K562 (cell line): ENCODE data around the gene ILF3. TPM values are rescaled to one million over a fixed set of nuclear protein-coding genes. Genes with fewer than 3 reads are reported as not detected.

Source experiments
- ATAC-seq: fragments of 200-7000 bp; cut with Tn5 transposase; 3 replicates; pipeline ENCODE4 v1.9.1; 2020; ENCODE audit warnings: moderate library complexity
- BruUV-seq: library from RNA; stranded (reverse); fragments of 400-500 nt; replicated peaks from 2 replicates; lab custom pipeline; 2021; lab: Mats Ljungman, UMichigan
- CTCF ChIA-PET: fragments of 300-600 bp; formaldehyde crosslinking; extraction: SDS; loops from one replicate; lab custom pipeline; 2021; ENCODE audit warnings: low intra/inter-chr PET ratio; lab: Yijun Ruan, JAX
- POLR2A ChIA-PET: fragments of 300-600, 350-650 bp; sonication (Branson Sonifier 250); formaldehyde crosslinking; extraction: SDS; loops from one replicate; lab custom pipeline; 2021; ENCODE audit warnings: antibody characterized with exemption, inconsistent platforms; lab: Yijun Ruan, JAX
- DNase-seq, 4 experiments: peaks; one replicate each; pipeline versions ENCODE4 v3.0.0 to v3.0.0-alpha.2; 2011 to 2018; ENCODE audit warnings: low spot score in 3 of 4, mixed read lengths in 3 of 4; ENCODE audit errors: extremely low read depth in 1 of 4
- FAIRE-seq: peaks from 2 replicates; lab custom pipeline; 2011; peaks lifted over from hg19 to GRCh38; lab: Jason Lieb, UNC
- H2AFZ ChIP-seq: 2 replicates; pipeline ENCODE4 v1.6.0; 2011; ENCODE audit warnings: low read depth, low read length, control low read depth, inconsistent platforms
- H3K27ac ChIP-seq: fragments of 200-600 bp; 3 replicates; pipeline ENCODE4 v1.8.0; 2011; ENCODE audit warnings: low read depth, mild to moderate bottlenecking, control low read depth, inconsistent platforms, low read length, moderate library complexity, mixed read lengths; ENCODE audit errors: extremely low read depth
- H3K27me3 ChIP-seq, 2 experiments: fragments of 300-600 bp in 1 of 2; 2 replicates in 1 of 2; 3 replicates in 1 of 2; pipeline versions ENCODE4 v1.6.0 to v1.8.0; 2011; ENCODE audit warnings: inconsistent platforms in 2 of 2, low read length in 2 of 2, mild to moderate bottlenecking in 1 of 2, mixed read lengths in 1 of 2, moderate library complexity in 1 of 2; ENCODE audit not compliant: control insufficient read depth in 2 of 2, insufficient read depth in 2 of 2
- H3K36me3 ChIP-seq: fragments of 300-600 bp; 3 replicates; pipeline ENCODE4 v1.8.0; 2011; ENCODE audit warnings: mild to moderate bottlenecking, low read length, inconsistent platforms; ENCODE audit not compliant: control insufficient read depth, insufficient read depth
- H3K4me1 ChIP-seq, 2 experiments: fragments of 200-600 bp in 1 of 2; replicated peaks in 1 of 2; 2 replicates in 1 of 2; 3 replicates in 1 of 2; pipeline versions ENCODE4 v1.5.1 to v1.8.0; 2011; ENCODE audit warnings: inconsistent platforms in 2 of 2, low read length in 2 of 2, mild to moderate bottlenecking in 1 of 2, mixed read lengths in 1 of 2, moderate library complexity in 1 of 2; ENCODE audit not compliant: control insufficient read depth in 2 of 2, insufficient read depth in 2 of 2
- H3K4me2 ChIP-seq: 2 replicates; pipeline ENCODE4 v1.6.1; 2011; ENCODE audit warnings: low read length, control low read depth, inconsistent platforms, mixed read lengths; ENCODE audit not compliant: insufficient read depth
- H3K4me3 ChIP-seq: fragments of 200-600 bp; sonication (generic), shearing (Covaris generic); 2 replicates; pipeline ENCODE4 v1.5.1; 2016; ENCODE audit warnings: control low read depth, inconsistent platforms
- H3K79me2 ChIP-seq: fragments of 200-600 bp; 3 replicates; pipeline ENCODE4 v1.8.0; 2011; ENCODE audit warnings: low read length, inconsistent platforms; ENCODE audit not compliant: control insufficient read depth, insufficient read depth
- H3K9ac ChIP-seq, 2 experiments: 2 replicates each; pipeline versions ENCODE4 v1.6.0 to v1.6.1; 2011; ENCODE audit warnings: low read depth in 2 of 2, low read length in 2 of 2, control low read depth in 1 of 2, inconsistent platforms in 1 of 2, mild to moderate bottlenecking in 1 of 2, mixed read lengths in 1 of 2; ENCODE audit not compliant: insufficient read depth in 1 of 2
- H3K9me1 ChIP-seq: one replicate; pipeline ENCODE4 v1.6.0; 2011; ENCODE audit warnings: inconsistent platforms, mild to moderate bottlenecking, low read length, moderate library complexity; ENCODE audit not compliant: control insufficient read depth, insufficient read depth
- H3K9me3 ChIP-seq: replicated peaks from 2 replicates; pipeline ENCODE4 v1.5.1; 2011; ENCODE audit warnings: low read depth, low read length, inconsistent platforms; ENCODE audit not compliant: control insufficient read depth, insufficient read depth
- H4K20me1 ChIP-seq: replicated peaks from 2 replicates; pipeline ENCODE4 v1.6.1; 2011; ENCODE audit warnings: low read length, inconsistent platforms, mixed read lengths; ENCODE audit not compliant: control insufficient read depth, insufficient read depth
- CAMTA2 ChIP-seq: fragments of 250-450 bp; sonication (Bioruptor Pico); conservative IDR thresholded peaks from 2 replicates; pipeline ENCODE4 v1.5.1; 2022
- HNRNPUL1 ChIP-seq: fragments of 200-400 bp; formaldehyde crosslinking; IDR thresholded peaks from 2 replicates; pipeline ENCODE4 v1.6.1; 2017; ENCODE audit warnings: low read length
- MYNN ChIP-seq, 2 experiments: sonication (generic); formaldehyde crosslinking in 1 of 2; IDR thresholded peaks; 2 replicates each; pipeline versions ENCODE4 v1.5.0 to v1.6.1; 2016 to 2020; ENCODE audit warnings: antibody characterized with exemption in 1 of 2, missing genetic modification reagents in 1 of 2
- NCOA4 ChIP-seq: fragments of 450-650 bp; IDR thresholded peaks from 2 replicates; pipeline ENCODE4 v1.6.1; 2018; ENCODE audit warnings: mild to moderate bottlenecking; ENCODE audit not compliant: partially characterized antibody
- PTBP1 ChIP-seq: fragments of 200-400 bp; formaldehyde crosslinking; IDR thresholded peaks from 2 replicates; pipeline ENCODE4 v1.6.1; 2017; ENCODE audit warnings: low read depth, low read length
- SPI1 ChIP-seq: IDR thresholded peaks from 2 replicates; pipeline ENCODE4 v1.6.1; 2011; ENCODE audit warnings: low read depth, low read length, control low read depth, borderline replicate concordance
- TEAD4 ChIP-seq, 2 experiments: sonication (generic) in 1 of 2; formaldehyde crosslinking in 1 of 2; IDR thresholded peaks; 2 replicates each; pipeline versions ENCODE4 v1.6.1 to v1.8.0; 2012 to 2022; ENCODE audit warnings: borderline replicate concordance in 1 of 2, inconsistent platforms in 1 of 2, low read length in 1 of 2, mild to moderate bottlenecking in 1 of 2, missing genetic modification reagents in 1 of 2
- TGIF2 ChIP-seq: sonication (generic); formaldehyde crosslinking; IDR thresholded peaks from 2 replicates; pipeline ENCODE4 v1.8.1; 2022; ENCODE audit warnings: mild to moderate bottlenecking, missing genetic modification reagents, moderate library complexity
- ZNF347 ChIP-seq: fragments of 450-650 bp; formaldehyde crosslinking; IDR thresholded peaks from 2 replicates; pipeline ENCODE4 v1.4.0; 2020; ENCODE audit warnings: low read depth, mild to moderate bottlenecking, moderate library complexity
- WGBS: fragments of 100-300 bp; shearing (Covaris generic); methylation state at CpG from one replicate; pipeline ENCODE4 v1.1.6; 2016; ENCODE audit warnings: low coverage, mixed read lengths; ENCODE audit not compliant: insufficient coverage; ENCODE audit errors: missing lambda C conversion rate; 5-methylcytosine and 5-hydroxymethylcytosine counted together
- in situ Hi-C: fragments of 300-500 bp; cut with MboI; formaldehyde crosslinking; loops from 4 replicates; pipeline ENCODE4 v1.15.0; 2018; ENCODE audit warnings: inconsistent platforms, mixed read lengths
- intact Hi-C: fragments of 100-400 bp; cut with micrococcal nuclease; formaldehyde crosslinking; loops from 2 replicates; pipeline ENCODE4 v1.14.2; 2022
- polyA plus RNA-seq, 8 experiments: library from polyadenylated mRNA; depleted of rRNA in 4 of 8; stranded (reverse) in 5 of 8; unstranded in 3 of 8; fragments of >200 nt; fragmentation: Nextera tagmentation in 2 of 8; fragmentation: Illumina TruSeq in 1 of 8; extraction: Ambion mirVana in 2 of 8; extraction: Trizol in 1 of 8; gene quantifications; 2 replicates each; pipeline versions ENCODE4 v1.2.1 to v1.2.3, GENCODE V29; 2011 to 2014; ENCODE audit warnings: inconsistent platforms in 1 of 8, missing spikeins in 1 of 8
- total RNA-seq, 7 experiments: library from RNA; depleted of rRNA in 6 of 7; stranded (reverse); fragments of >200 nt in 6 of 7; fragmentation: Illumina TruSeq in 2 of 7; extraction: Trizol in 2 of 7; gene quantifications; 2 replicates each; pipeline versions ENCODE4 v1.2.1 to v1.2.3, GENCODE V29; 2011 to 2021; ENCODE audit warnings: low replicate concordance in 1 of 7
- TF ChIP-seq, protein P1 (sequence below): sonication (generic); formaldehyde crosslinking; IDR thresholded peaks from 2 replicates; pipeline ENCODE4 v1.8.1; 2023; ENCODE audit warnings: missing genetic modification reagents, mild to moderate bottlenecking, borderline replicate concordance

Gene ILF3
- total and polyA plus RNA-seq, 9 of the 15 experiments (the other 6 are each of a cell fraction or from before 2014, with no cell fraction given) = 26.0 to 453 (median 175) TPM

- H3K27me3 ChIP-seq = no peaks in the 10 kb centered on the region
- no peaks in the 10 kb centered on the region for H4K20me1 ChIP-seq
- no peak overlapping the region for H2AFZ ChIP-seq
- H3K4me2 ChIP-seq = no peak overlapping the region
- ATAC-seq = no peak
- no peak overlapping the region for H3K4me3 ChIP-seq
- DNase-seq = no peak
- 70% methylated on average over 6 of the region's 8 CpGs for WGBS
- H3K9me1 ChIP-seq = peaks cover 4% of the 10 kb centered on the region
- ChIA-PET CTCF (no interaction called here), POLR2A (no interaction called here)
- no peak for TF ChIP-seq NCOA4
- TF ChIP-seq ZNF347 (CRISPR knock-in tag) = no peak
- TF ChIP-seq TGIF2 (CRISPR knock-in tag) = no peak
- TF ChIP-seq SPI1 = 0 out of 2 replicates have a peak, but pooled peaks have one; percentile 5
- no peak for TF ChIP-seq PTBP1
- TF ChIP-seq CAMTA2 (CRISPR knock-in tag) = no peak
- H3K4me1 ChIP-seq = peaks cover 0 to 13% of the 10 kb centered on the region in 2 experiments; a peak in 2 of 5 replicates
- FAIRE-seq = no peak
- no peaks in the 10 kb centered on the region for H3K79me2 ChIP-seq
- H3K36me3 ChIP-seq = peaks cover 29% of the 10 kb centered on the region; the same call in 2 of the 3 replicates
- H3K27ac ChIP-seq = no peak overlapping the region
- intact Hi-C loops (no loop called here), in situ Hi-C loops (no loop called here)
- no peaks in the 10 kb centered on the region for H3K9me3 ChIP-seq
- H3K9ac ChIP-seq = 0 out of 4 replicates have a peak overlapping the region, but pooled peaks of 1 of the 2 experiments have one; percentile 20
- BruUV-seq = no TSS peak
Observed at GRCh38 chr19:10637894-10638293, 16.3 kb upstream of the ILF3 start.

- H3K36me3 ChIP-seq = peaks cover 26% of the 10 kb centered on the region; the same call in 2 of the 3 replicates
- H4K20me1 ChIP-seq = no peaks in the 10 kb centered on the region
- H3K4me1 ChIP-seq = peaks cover 3 to 20% of the 10 kb centered on the region in 2 experiments; a peak in 3 of 5 replicates
- DNase-seq (peak in 1 of 4 experiments; percentile 4), FAIRE-seq (no peak), ATAC-seq (no peak)
- H3K9me1 ChIP-seq = peaks cover 9% of the 10 kb centered on the region
- no peak overlapping the region for H3K4me2 ChIP-seq
- no peaks in the 10 kb centered on the region for H3K9me3 ChIP-seq
- H3K27ac ChIP-seq = no peak overlapping the region
- POLR2A ChIA-PET = interaction anchor here (0.7 kb wide), 1 partner anchor 78 kb away, joined by 3 read pairs; no protein-coding TSS in a partner anchor
- in situ Hi-C loops (loop anchor here (5.0 kb wide), 1 partner anchor 58 kb away; no protein-coding TSS in a partner anchor), intact Hi-C loops (no loop called here)
- no TSS peak for BruUV-seq
- WGBS = 67% methylated on average over 7 of the region's 8 CpGs
- no peak overlapping the region for H2AFZ ChIP-seq
- H3K79me2 ChIP-seq = no peaks in the 10 kb centered on the region
- CTCF ChIA-PET = no interaction called here
- no peaks in the 10 kb centered on the region for H3K27me3 ChIP-seq
- no peak overlapping the region for H3K9ac ChIP-seq
- H3K4me3 ChIP-seq = no peak overlapping the region
- TF ChIP-seq MYNN (IDR thresholded peaks at IDR 0.05) (no peak), MYNN (CRISPR knock-in tag; IDR thresholded peaks at IDR 0.05) (no peak), HNRNPUL1 (no peak), TEAD4 (IDR thresholded peaks at IDR 0.05; ENCODE audit: low read length) (no peak), TEAD4 (CRISPR knock-in tag; IDR thresholded peaks at IDR 0.05; ENCODE audit: borderline replicate concordance) (no peak)
- TF ChIP-seq, protein P1, sequence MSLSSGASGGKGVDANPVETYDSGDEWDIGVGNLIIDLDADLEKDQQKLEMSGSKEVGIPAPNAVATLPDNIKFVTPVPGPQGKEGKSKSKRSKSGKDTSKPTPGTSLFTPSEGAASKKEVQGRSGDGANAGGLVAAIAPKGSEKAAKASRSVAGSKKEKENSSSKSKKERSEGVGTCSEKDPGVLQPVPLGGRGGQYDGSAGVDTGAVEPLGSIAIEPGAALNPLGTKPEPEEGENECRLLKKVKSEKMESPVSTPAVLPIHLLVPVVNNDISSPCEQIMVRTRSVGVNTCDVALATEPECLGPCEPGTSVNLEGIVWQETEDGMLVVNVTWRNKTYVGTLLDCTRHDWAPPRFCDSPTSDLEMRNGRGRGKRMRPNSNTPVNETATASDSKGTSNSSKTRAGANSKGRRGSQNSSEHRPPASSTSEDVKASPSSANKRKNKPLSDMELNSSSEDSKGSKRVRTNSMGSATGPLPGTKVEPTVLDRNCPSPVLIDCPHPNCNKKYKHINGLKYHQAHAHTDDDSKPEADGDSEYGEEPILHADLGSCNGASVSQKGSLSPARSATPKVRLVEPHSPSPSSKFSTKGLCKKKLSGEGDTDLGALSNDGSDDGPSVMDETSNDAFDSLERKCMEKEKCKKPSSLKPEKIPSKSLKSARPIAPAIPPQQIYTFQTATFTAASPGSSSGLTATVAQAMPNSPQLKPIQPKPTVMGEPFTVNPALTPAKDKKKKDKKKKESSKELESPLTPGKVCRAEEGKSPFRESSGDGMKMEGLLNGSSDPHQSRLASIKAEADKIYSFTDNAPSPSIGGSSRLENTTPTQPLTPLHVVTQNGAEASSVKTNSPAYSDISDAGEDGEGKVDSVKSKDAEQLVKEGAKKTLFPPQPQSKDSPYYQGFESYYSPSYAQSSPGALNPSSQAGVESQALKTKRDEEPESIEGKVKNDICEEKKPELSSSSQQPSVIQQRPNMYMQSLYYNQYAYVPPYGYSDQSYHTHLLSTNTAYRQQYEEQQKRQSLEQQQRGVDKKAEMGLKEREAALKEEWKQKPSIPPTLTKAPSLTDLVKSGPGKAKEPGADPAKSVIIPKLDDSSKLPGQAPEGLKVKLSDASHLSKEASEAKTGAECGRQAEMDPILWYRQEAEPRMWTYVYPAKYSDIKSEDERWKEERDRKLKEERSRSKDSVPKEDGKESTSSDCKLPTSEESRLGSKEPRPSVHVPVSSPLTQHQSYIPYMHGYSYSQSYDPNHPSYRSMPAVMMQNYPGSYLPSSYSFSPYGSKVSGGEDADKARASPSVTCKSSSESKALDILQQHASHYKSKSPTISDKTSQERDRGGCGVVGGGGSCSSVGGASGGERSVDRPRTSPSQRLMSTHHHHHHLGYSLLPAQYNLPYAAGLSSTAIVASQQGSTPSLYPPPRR (CRISPR knock-in tag) = no peak
Observed at GRCh38 chr19:10639836-10640235, 14.3 kb upstream of the ILF3 start.
